Head of caudate nucleus (tissue), 42 donors: Measurements from ENCODE around the gene RASGRF1.
A peak's percentile ranks its signal among the peaks of the same experiment; 100 is the strongest.

Experiments used
- DNase-seq, 42 donors: peaks; one replicate each; pipeline versions ENCODE4 v3.0.0 to v3.0.0-alpha.2; 2020 to 2021; ENCODE audit warnings: mixed read lengths in 7 of 42
- intact Hi-C: fragments of 100-400 bp; cut with DNase I; formaldehyde crosslinking; loops from one replicate; pipeline ENCODE4 v1.15.0; 2022

Gene RASGRF1

GRCh38 chr15:78950343-78950742 is 140.2 kb downstream of the RASGRF1 start:
- DNase-seq: no peak
- intact Hi-C loops: no loop called here

GRCh38 chr15:78949461-78949860 is 141.1 kb downstream of the RASGRF1 start:
- intact Hi-C loops: no loop called here
- DNase-seq: no peak

DNA sequence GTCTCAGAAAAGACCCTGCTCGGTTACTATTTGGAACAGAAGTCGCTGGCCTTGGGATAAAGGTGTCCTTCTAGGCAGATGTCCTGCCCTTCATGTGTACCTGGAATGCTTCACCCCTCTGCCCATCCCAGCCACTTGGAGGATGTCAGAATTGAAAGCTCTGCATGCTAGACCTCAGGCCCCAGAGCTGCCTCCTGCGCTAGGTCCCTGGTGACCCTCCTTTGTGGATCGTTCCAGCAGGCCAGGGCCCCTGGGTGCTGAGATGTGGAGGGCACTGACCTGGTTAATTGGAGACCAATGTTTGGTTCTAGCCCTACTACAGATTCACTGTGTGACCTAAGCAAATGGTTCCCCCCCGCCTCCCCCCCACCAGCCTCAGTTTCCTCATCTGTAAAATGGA is 143.1 kb downstream of the RASGRF1 start:
- intact Hi-C loops: no loop called here
- no peak for DNase-seq

- DNase-seq: no peak
- intact Hi-C loops: no loop called here
Observed at GRCh38 chr15:78946493-78946892, 144.1 kb downstream of the RASGRF1 start.

DNA sequence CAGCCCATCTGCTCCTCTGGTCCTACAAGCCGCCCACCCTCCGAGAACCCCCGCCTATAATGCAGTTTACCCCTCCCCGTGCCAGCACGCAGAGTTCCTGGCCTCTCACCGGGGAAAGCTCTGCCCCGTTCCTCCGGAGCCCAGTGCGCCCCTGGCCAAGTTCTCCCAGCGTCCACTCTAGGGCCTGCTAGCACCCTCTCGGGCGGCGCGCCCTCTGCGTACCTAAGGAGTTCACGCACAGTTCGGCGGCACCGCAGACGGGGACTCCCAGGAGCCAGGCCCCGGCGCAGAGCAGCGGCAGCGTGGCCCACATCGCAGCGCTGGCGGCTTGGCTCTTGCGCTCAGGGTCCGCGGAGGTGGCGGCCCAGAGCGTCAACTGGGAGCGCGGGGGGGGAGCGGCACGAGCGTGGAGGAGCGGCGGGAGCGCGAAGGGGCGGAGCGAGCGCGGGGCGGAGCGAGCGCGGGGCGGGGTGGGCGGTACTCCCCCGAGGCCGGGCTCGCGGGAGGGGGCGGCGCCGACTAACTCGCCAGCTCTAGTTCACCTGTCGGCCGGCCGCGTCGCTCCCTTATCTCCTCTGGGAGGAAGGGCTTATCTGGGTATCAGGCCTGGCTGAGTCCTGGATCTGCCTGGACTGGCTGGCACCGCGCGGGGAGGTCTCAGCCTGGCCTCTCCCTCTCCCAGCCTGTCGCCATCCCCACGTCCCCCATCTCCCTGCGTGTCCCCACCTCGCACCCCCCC is 145.7 kb downstream of the RASGRF1 start, which contains the start of gene CTSH:
CTSH (minus strand) TSS at position 378 of the 739 bp plus-strand sequence; CDS start at position 313, 65 bp downstream.
- DNase-seq: peak in 41 of 42 donors; percentile 33 to 91 (median 78)
- intact Hi-C loops: no loop called here

GRCh38 chr15:78944202-78944625 is 146.4 kb downstream of the RASGRF1 start:
- intact Hi-C loops: no loop called here
- DNase-seq: no peak

DNA sequence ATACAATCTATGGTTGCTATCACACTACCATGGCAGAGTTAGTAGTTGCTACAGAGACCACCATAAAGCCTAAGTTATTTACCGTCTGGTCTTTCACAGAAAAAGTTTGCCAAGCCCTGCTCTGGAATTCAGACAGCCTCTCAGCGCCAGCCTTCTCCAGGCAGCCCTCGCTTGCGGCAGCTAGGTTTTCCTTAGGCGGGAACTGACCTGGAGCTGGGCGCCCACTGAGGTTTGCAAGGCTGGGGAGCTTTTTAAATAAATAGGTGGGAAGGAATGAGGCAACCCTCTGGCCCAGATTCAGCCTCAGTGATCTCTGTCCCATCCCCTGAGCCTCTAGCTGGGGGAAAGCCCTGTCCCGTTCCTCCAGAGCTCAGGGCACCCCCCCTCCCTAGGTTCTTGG is 146.9 kb downstream of the RASGRF1 start:
- intact Hi-C loops: no loop called here
- DNase-seq: no peak

DNA sequence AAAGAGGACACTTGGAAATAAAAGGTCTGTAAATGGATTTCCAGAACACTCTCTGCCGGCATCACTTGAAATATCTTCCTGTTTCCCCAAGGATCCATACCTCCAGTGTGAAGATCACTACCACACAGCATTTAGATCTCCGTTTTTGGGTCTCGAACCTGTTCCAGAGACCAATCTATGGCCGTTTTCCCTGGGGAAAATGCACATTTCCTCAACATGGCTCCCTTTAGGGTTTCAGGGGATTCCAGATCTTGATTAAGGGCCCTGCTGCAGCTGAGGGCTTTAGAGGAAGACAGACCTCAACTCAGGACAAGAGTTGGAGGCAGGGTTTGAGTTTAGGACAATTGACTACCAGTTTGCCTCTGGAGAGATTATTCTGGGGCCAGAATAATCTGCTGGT is 147.8 kb downstream of the RASGRF1 start:
- intact Hi-C loops: no loop called here
- DNase-seq: no peak

GRCh38 chr15:78938658-78939488 is 151.7 kb downstream of the RASGRF1 start:
- intact Hi-C loops: no loop called here
- no peak for DNase-seq

DNA sequence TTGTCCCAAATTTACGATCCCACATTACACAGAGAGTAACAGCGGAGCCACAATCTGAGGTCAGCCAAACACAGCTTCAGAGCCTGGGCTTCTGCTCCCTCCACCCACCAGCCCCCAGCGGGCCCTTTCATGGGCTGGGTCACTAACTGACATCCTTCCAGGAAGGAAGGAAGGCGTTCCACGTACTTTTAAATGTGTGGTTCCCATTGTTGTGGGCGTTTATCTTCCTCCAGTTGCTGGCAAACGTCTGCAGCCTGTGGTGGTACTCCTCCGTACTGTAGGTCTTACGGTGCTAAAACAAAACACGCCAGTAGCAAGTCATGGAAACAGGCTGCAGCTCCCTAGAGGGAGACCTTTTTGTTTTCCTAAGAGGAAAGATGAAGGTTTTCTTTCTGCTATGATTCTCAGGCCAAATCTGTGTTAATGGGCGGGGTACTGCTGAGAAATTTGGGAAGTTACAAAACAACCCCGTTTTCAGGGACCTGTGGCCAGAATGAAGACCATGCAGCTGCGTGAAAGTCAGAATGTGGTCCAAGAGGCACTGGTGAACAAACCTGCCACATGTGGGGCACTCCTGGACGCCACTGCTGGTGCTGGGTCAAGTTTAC is 153.3 kb downstream of the RASGRF1 start:
- intact Hi-C loops: no loop called here
- DNase-seq: no peak

GRCh38 chr15:78934655-78935023 is 155.9 kb downstream of the RASGRF1 start:
- intact Hi-C loops: no loop called here
- DNase-seq: no peak

DNA sequence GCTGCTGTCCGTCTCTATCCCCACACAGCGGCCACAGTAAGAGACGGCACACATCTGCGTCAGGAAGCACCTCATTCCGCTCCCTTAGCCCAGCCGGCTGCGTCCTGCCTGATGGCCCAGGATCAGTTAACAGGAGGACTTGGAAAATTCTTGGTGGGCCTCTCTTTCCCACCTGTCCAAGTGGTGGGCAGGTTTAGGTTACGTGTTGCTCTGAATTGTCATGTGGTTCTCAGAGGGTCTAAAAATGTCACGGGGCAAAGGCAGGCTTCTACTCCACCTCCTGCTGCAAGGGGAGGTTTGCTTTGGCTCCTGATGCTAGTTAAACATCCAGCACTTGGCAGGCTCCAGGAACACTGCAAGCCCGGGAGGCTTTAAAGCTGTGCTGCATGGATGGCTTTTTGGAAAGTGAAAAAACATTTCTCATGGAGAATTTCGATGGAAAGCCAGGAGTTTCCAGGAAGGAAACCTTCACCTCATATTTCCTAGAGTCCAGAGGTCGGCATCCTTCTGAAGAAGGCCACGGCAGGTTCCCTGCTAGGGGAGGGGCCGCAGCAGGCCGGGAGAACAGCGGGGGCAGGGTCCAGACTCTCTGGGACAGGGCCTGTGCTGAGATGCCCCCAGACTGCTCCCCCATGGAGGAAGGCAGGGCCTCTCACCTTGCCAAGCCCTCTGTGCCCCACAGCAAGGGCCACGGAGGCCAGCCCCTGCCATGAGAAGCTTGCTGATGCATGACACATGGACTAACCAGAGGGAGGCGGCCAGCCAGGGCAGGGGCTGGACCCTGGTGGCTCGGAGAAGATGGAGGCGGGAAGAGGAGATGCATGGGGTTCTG is 156.5 kb downstream of the RASGRF1 start:
- intact Hi-C loops: no loop called here
- no peak for DNase-seq

- intact Hi-C loops: no loop called here
Observed at GRCh38 chr15:78933187-78933822, 157.3 kb downstream of the RASGRF1 start.

GRCh38 chr15:78932258-78932808 is 158.2 kb downstream of the RASGRF1 start:
- DNase-seq: no peak
- intact Hi-C loops: no loop called here

More at GRCh38 chr15:78933187-78933822, 157.3 kb downstream of the RASGRF1 start:
- DNase-seq: no peak

DNA sequence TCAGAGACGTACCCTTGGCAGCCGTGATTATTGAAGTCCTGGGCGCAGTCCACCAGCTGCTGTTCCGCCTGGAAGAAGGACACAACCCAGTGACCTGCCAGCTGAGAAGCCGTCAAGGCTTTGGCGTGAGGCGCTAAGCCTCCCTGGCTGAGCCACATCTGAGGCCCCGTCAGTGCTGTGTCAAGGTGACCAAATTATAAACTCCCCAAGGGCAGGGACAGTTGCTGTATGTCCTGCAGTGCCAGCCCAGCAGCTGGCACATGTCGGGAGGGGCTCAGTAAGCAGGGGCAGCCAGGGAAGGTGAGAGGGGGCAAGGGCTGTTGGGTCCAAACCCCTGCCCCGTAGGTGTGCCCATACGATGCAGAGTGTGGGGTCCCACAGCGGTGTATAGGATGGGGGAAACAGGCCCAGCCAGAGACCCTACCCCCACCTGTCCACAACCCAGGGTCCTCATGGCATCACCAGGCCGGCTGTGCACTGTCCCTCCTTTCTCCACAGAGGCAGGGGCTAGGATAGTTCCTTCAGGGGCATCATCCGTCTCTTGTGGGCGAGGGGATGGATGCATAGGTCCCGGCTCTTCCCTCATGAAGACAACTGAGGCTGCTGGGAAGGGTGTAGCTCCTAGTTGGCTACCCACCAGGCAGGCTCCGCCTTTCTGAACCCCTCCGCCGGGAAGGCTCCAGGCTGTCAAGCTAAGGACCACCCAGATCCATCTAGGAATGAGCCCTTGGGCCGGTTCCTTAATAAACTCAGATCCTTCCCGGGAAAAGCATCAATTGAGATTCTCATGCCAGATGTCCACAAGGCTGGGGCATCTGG is 158.9 kb downstream of the RASGRF1 start:
- intact Hi-C loops: no loop called here

DNA sequence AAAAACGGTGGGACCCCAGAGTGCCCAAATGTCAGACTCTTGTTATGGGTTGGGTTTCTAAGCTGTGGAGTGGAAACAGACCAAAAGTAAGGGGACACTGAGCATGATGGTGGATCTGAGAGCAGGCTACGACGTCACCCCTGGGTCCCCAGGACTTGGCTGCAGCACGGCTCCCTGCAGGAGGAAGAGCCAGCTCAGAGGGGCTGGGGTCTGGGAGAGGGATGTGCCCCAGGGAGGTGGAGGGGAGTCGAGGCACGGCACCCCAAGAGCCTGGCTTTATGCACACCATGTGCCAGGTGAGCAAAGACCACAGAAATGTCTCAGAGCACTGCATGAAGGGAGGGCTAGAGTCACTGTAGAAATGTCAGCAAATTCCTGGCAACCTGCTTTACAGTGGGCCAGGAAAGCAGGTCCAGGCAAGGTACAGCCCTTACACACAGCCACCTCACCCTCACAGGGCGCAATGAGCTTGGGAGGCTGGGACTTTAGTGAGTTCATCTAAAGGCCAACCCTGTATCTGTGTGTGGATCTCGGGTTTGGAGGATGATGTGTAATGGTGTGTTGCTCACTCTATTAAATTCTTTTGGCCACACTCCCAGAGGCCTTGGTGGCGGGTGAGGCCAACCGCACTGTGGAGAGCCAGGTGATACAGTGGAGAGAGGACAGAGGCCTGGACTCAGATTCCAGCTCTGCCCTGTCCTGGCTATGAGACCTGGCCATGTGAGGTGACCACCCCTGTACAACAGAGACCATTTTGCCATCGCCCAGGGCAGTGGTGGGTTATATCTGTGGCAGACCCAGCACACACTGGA is 159.8 kb downstream of the RASGRF1 start:
- no peak for DNase-seq
- intact Hi-C loops: no loop called here

More for the DNA sequence above, 158.9 kb downstream of the RASGRF1 start:
- peak in 1 of 42 donors; percentile 27 for DNase-seq
